H1 (cell line): ENCODE results near the gene EMP2. TPM values are rescaled to one million over a fixed set of nuclear protein-coding genes. Genes with fewer than 3 reads are reported as not detected.

ENCODE experiments used
- CHD2 ChIP-seq: IDR thresholded peaks from 2 replicates; pipeline ENCODE4 v1.6.1; 2012; ENCODE audit warnings: low read length, improper control_type of control experiment
- CHD7 ChIP-seq: fragments of 300-600 bp; sonication (generic); IDR thresholded peaks from 2 replicates; pipeline ENCODE4 v1.7.1; 2012; ENCODE audit warnings: low read length, moderate library complexity, mild to moderate bottlenecking, inconsistent platforms; ENCODE audit not compliant: insufficient replicate concordance
- EP300 ChIP-seq, 2 experiments: IDR thresholded peaks; 1 replicate in 1 of 2; 2 replicates in 1 of 2; pipeline ENCODE4 v1.6.1; 2011 to 2012; ENCODE audit warnings: low read depth in 2 of 2, low read length in 2 of 2, mild to moderate bottlenecking in 2 of 2, borderline replicate concordance in 1 of 2, inconsistent platforms in 1 of 2, moderate library complexity in 1 of 2
- GTF2F1 ChIP-seq: IDR thresholded peaks from 2 replicates; pipeline ENCODE4 v1.6.1; 2012; ENCODE audit warnings: low read depth, low read length, improper control_type of control experiment, borderline replicate concordance
- JUND ChIP-seq: IDR thresholded peaks from 2 replicates; pipeline ENCODE4 v1.6.1; 2011; ENCODE audit warnings: mild to moderate bottlenecking, improper control_type of control experiment, low read length
- NANOG ChIP-seq: IDR thresholded peaks from 2 replicates; pipeline ENCODE4 v1.6.1; 2011; ENCODE audit warnings: low read length, low read depth, mild to moderate bottlenecking, inconsistent platforms; ENCODE audit not compliant: insufficient read depth, poor library complexity, severe bottlenecking
- NRF1 ChIP-seq: IDR thresholded peaks from 2 replicates; pipeline ENCODE4 v1.6.1; 2011; ENCODE audit warnings: mild to moderate bottlenecking, low read depth, low read length, improper control_type of control experiment
- POLR2A ChIP-seq, 2 experiments: IDR thresholded peaks; 1 replicate in 1 of 2; 2 replicates in 1 of 2; pipeline ENCODE4 v1.6.1; 2011; ENCODE audit warnings: low read depth in 2 of 2, low read length in 2 of 2, mild to moderate bottlenecking in 2 of 2; ENCODE audit errors: control extremely low read depth in 1 of 2
- RBBP5 ChIP-seq: IDR thresholded peaks from 2 replicates; pipeline ENCODE4 v1.7.1; 2012; ENCODE audit warnings: low read depth, mild to moderate bottlenecking, inconsistent platforms, low read length, moderate library complexity, borderline replicate concordance
- SIX5 ChIP-seq: IDR thresholded peaks from 2 replicates; pipeline ENCODE4 v1.6.1; 2011; ENCODE audit warnings: mild to moderate bottlenecking, low read depth, low read length
- TAF1 ChIP-seq: IDR thresholded peaks from 2 replicates; pipeline ENCODE4 v1.6.1; 2011; ENCODE audit warnings: mild to moderate bottlenecking, low read depth, low read length
- polyA plus RNA-seq, 7 experiments: library from polyadenylated mRNA; depleted of rRNA in 3 of 7; stranded (reverse) in 5 of 7; unstranded in 2 of 7; fragments of >200 nt in 5 of 7; fragments of 200-250 nt in 2 of 7; gene quantifications; 1 replicate in 5 of 7; 2 replicates in 1 of 7; 4 replicates in 1 of 7; pipeline versions ENCODE4 v1.2.1 to v1.2.3, GENCODE V29; 2011 to 2013; ENCODE audit warnings: missing spikeins in 2 of 7, mixed read lengths in 2 of 7
- total RNA-seq: library from RNA; stranded (reverse); fragmentation: NEBNext Ultra II Directional; extraction: Animal tissue kit (Norgen Biotek cat#: 25700); gene quantifications from 2 replicates; pipeline ENCODE4 v1.2.1, GENCODE V29; 2021
- TF ChIP-seq, protein P1 (sequence below): IDR thresholded peaks from 2 replicates; pipeline ENCODE4 v1.6.1; 2012; ENCODE audit warnings: inconsistent platforms

The EMP2 gene
- total and polyA plus RNA-seq, 2 of the 8 experiments (the other 6 are each of a cell fraction or from before 2014, with no cell fraction given), result 22.6 to 23.3 TPM

DNA sequence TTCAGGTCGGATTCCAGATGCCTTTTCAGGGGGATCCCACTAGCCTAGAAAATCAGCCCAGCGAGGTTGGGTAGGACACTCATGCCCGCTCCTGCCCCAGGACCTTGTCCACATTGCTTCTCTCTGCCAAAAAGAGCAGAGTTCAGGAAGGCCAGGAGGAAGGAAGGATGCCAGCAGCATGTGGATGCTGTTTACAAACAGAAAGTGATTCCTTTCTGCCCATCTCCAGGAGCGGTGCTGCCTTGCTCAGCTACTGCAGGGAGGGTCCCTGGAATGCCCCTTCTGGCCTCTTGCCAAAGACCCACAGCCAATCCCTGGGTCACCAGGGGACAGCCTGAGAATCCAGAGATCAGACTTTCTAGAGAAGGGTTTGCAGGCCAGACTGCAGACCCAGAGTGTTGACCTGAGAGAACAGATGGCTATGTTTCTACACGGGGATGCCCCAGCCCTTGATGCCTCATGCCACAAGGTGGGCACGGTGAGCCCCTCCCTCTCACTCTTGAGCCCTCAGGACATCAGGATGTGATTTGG is 32.3 kb upstream of the EMP2 start (continued):
- TF ChIP-seq CHD7 (no peak), RBBP5 (no peak), NRF1 (no peak), POLR2A (IDR thresholded peaks at IDR 0.05; ENCODE audit: control extremely low read depth in 1 of 2, low read depth in 2 of 2, low read length in 2 of 2) (no peak), GTF2F1 (no peak), TAF1 (no peak), JUND (no peak), CHD2 (no peak), SIX5 (no peak), NANOG (no peak), EP300 (IDR thresholded peaks at IDR 0.05; ENCODE audit: borderline replicate concordance in 1 of 2, low read depth in 2 of 2, low read length in 2 of 2) (no peak)
- TF ChIP-seq, protein P1, sequence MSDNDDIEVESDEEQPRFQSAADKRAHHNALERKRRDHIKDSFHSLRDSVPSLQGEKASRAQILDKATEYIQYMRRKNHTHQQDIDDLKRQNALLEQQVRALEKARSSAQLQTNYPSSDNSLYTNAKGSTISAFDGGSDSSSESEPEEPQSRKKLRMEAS, result no peak
